HAP-1 (cell line): Measurements from ENCODE around the gene CENPU.
A peak's percentile ranks its signal among the peaks of the same experiment; 100 is the strongest.

ENCODE experiments used
- DNase-seq, 2 experiments: peaks; one replicate each; pipeline ENCODE4 v3.0.0-alpha.2; 2016 to 2020; ENCODE audit warnings: low spot score in 2 of 2
- H3K27me3 ChIP-seq: fragments of 250-450 bp; sonication (Bioruptor Pico); 2 replicates; pipeline ENCODE4 v1.5.1; 2020; ENCODE audit warnings: low read depth, mild to moderate bottlenecking, moderate library complexity
- H3K36me3 ChIP-seq: fragments of 250-450 bp; sonication (Bioruptor Pico); replicated peaks from 2 replicates; pipeline ENCODE4 v1.5.1; 2020; ENCODE audit warnings: mild to moderate bottlenecking
- H3K4me1 ChIP-seq: fragments of 250-450 bp; sonication (Bioruptor Pico); 2 replicates; pipeline ENCODE4 v1.5.1; 2020; ENCODE audit warnings: mild to moderate bottlenecking
- H3K4me3 ChIP-seq: fragments of 250-450 bp; sonication (Bioruptor Pico); 2 replicates; pipeline ENCODE4 v1.5.1; 2020; ENCODE audit warnings: mild to moderate bottlenecking, moderate library complexity
- H3K9me3 ChIP-seq: fragments of 250-450 bp; sonication (Bioruptor Pico); 2 replicates; pipeline ENCODE4 v1.5.1; 2020; ENCODE audit warnings: mild to moderate bottlenecking, moderate library complexity
- in situ Hi-C: fragments of 300-500 bp; cut with MboI; formaldehyde crosslinking; loops from 3 replicates; pipeline ENCODE4 v1.14.3; 2020; ENCODE audit warnings: low sequenced_read_pairs, inconsistent platforms, mixed read lengths

Gene CENPU

DNA sequence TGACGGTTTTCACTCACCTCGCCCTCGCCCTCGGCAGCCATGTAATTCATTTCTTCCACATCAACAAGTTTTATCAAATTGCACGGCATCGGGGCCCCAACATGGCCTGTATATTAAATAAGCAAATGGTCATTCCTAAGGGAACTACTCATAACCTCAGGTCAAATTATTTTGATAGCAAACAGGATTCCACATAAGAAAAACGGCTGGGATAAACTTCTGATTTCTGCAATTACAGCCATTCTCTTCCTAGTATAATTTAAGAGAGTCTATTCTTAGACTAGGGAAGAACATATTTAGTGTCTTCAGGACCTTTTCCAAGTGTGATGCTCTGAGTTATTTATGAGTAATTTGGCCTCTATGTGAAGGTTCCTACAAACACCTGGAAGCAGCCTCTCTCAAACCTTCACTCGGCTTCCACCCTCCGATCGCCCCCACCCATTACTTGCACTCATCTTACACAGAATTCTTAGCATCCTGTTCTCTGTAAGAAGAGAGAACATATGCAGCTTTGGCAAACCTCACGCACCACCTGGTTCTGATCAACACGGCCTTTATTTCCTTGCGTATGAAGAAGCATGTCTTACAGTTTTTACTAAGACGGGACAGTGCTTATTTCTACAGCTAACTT lies 29.4 kb upstream of the CENPU start:
- H3K27me3 ChIP-seq = no peaks in the 10 kb centered on the region
- H3K36me3 ChIP-seq = peaks cover 33% of the 10 kb centered on the region
- H3K9me3 ChIP-seq = no peaks in the 10 kb centered on the region
- in situ Hi-C loops = no loop called here
- no peak overlapping the region for H3K4me3 ChIP-seq
- DNase-seq = no peak
- H3K4me1 ChIP-seq = no peaks in the 10 kb centered on the region

- no peaks in the 10 kb centered on the region for H3K4me1 ChIP-seq
- no peak overlapping the region for H3K4me3 ChIP-seq
- peaks cover 23% of the 10 kb centered on the region for H3K36me3 ChIP-seq
- no peaks in the 10 kb centered on the region for H3K9me3 ChIP-seq
- in situ Hi-C loops = no loop called here
- H3K27me3 ChIP-seq = no peaks in the 10 kb centered on the region
- DNase-seq = no peak
These were observed 28.2 kb upstream of the CENPU start for GRCh38 chr4:184762100-184762499.

DNA sequence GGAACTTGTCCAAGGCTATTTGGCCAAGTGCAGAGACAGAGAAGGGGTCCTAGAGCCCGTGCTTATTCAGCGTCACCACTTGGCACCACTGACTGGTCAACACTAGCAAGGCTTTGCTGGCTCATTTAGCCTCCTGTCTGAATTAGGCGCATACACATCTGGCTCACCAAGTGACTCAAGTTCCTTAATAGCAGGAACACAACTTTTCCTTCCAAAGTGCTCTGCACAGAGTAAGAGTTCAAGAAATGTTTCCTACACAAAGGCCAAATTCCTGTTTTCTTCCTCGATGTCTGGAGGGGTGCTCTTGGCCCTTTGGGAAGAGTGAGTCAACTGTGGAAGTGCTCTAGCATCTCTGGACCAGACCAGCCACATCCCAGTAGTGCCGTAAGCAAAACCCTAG lies 26.8 kb upstream of the CENPU start:
- no peak for DNase-seq
- Histone ChIP-seq H3K27me3 (no peaks in the 10 kb centered on the region), H3K4me1 (no peaks in the 10 kb centered on the region), H3K4me3 (no peak overlapping the region), H3K36me3 (peaks cover 18% of the 10 kb centered on the region; the same call in 1 of the 2 replicates), H3K9me3 (no peaks in the 10 kb centered on the region)
- in situ Hi-C loops = no loop called here

DNA sequence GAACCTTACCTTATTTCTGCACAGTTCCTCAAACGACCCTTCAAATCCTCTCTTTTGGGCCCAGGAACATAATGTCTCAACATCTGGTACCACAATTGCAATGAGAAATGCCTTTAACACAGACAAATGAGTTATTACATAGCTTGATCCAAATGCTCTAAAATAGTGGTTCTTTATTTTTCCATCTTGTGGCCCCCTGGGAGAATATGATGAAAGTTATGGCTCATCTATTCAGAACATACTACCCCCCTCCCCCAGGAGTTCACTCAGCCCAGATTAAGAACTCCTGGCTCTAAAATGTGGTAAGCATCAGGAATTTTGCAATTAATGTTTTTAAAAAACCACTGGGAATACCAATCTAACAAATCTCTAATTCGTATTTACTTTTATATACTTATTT lies 23.9 kb upstream of the CENPU start:
- peaks cover 16% of the 10 kb centered on the region; the same call in 1 of the 2 replicates for H3K36me3 ChIP-seq
- H3K4me3 ChIP-seq = no peak overlapping the region
- no peaks in the 10 kb centered on the region for H3K9me3 ChIP-seq
- no peak for DNase-seq
- in situ Hi-C loops = no loop called here
- no peaks in the 10 kb centered on the region for H3K4me1 ChIP-seq
- no peaks in the 10 kb centered on the region for H3K27me3 ChIP-seq

GRCh38 chr4:184756399-184756798 lies 22.5 kb upstream of the CENPU start:
- no peak for DNase-seq
- H3K27me3 ChIP-seq = no peaks in the 10 kb centered on the region
- H3K4me1 ChIP-seq = no peaks in the 10 kb centered on the region
- no peak overlapping the region for H3K4me3 ChIP-seq
- no peaks in the 10 kb centered on the region for H3K9me3 ChIP-seq
- in situ Hi-C loops = no loop called here
- peaks cover 11% of the 10 kb centered on the region; the same call in 1 of the 2 replicates for H3K36me3 ChIP-seq

- in situ Hi-C loops = no loop called here
These were observed 21.4 kb upstream of the CENPU start for GRCh38 chr4:184755278-184755677.

DNA sequence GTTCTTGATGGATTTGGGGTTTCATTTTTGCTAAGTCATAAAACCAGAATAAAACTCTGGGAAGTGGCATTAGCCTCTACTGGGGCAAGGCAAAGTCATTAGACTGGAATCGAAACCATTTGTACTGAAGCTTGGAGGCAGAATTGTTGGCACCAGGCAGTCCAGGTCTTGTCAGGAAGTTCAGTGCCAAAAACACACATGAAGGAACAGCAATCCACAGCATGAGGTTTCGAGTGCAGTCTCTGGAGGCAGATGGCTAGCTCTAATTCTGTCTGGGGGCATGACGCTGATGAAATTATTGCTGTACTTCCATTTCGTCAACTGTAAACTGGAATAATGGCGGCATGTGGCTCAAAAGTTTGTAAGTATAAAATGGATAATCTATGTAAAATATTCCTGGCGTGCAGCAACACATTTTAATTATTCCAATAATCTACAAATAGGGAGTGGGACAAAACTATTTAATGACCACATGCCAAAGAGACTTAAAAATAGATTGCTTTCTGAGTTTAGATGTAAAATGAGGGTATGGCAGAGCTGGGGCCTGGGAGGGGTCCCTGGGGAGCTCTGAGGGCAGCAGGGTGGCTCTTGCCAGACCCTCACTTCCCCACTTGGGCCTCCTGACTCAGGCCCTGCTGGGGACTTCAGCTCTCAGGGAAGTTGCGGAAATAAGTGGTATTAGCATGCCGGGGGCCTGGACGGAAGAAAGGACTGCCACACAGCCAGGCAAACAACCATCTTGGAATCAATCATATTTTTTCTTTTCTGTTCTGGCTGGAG lies 18.8 kb upstream of the CENPU start:
- H3K4me1 ChIP-seq = no peaks in the 10 kb centered on the region
- in situ Hi-C loops = no loop called here
- H3K9me3 ChIP-seq = no peaks in the 10 kb centered on the region
- H3K27me3 ChIP-seq = no peaks in the 10 kb centered on the region
- no peak for DNase-seq
- peaks cover 6% of the 10 kb centered on the region; the same call in 1 of the 2 replicates for H3K36me3 ChIP-seq
- no peak overlapping the region for H3K4me3 ChIP-seq

More at GRCh38 chr4:184755278-184755677, 21.4 kb upstream of the CENPU start:
- Histone ChIP-seq H3K36me3 (peaks cover 11% of the 10 kb centered on the region; the same call in 1 of the 2 replicates), H3K4me3 (no peak overlapping the region), H3K27me3 (no peaks in the 10 kb centered on the region), H3K4me1 (no peaks in the 10 kb centered on the region), H3K9me3 (no peaks in the 10 kb centered on the region)
- DNase-seq = no peak

DNA sequence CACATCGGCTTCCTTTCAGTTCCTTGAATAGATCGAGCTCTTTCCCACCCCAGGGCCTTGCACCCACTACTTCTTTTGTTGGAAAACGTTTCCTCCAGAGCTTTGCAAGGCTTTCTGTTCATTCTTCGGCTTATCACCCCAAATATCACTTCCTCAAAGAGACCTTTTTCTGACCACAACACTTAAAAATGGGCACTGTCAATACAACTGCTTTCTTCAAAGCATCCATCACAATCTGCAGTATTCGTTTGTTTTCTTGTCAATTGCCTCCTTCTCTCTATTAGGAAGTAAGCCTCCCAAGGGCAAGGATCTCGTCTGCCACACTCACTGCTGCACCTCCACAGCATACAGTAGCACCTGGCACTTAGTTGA lies 17.7 kb upstream of the CENPU start:
- DNase-seq = no peak
- Histone ChIP-seq H3K36me3 (peaks cover 6% of the 10 kb centered on the region; the same call in 1 of the 2 replicates), H3K4me3 (no peak overlapping the region), H3K9me3 (no peaks in the 10 kb centered on the region), H3K27me3 (no peaks in the 10 kb centered on the region), H3K4me1 (no peaks in the 10 kb centered on the region)
- in situ Hi-C loops = no loop called here

DNA sequence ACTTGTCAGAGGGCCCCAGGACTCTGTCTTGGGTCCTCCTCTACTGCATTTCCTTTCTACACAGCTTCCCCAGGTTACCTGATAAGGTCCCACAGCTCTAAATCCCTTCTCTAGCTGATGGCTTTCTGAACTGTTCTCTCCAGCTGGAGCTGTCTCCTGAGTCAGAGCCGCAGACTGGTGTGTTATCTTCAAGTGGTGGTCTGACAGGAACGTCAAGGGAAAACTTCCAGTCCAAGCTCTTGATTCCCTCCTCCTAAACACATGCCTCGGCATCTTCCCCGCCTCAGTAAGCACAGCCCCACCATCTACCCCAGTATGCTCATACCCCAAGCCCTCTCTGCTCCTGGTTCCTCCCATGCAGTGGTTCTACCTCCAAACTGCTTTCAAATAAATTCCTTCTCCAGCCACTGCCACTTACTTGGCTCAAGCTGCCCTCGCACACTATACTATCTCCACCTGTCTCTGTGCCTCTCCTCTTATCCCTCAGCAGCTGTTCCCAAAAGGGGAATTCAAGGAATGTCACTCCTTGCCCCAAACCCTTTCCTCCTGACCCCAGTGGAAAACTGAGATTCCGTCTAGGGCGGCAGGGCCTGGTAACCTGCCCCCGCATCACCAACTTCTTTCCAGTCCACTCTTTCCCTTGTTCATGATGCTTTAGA lies 17.2 kb upstream of the CENPU start:
- no peaks in the 10 kb centered on the region for H3K27me3 ChIP-seq
- H3K4me1 ChIP-seq = no peaks in the 10 kb centered on the region
- DNase-seq = no peak
- H3K36me3 ChIP-seq = peaks cover 5% of the 10 kb centered on the region; the same call in 1 of the 2 replicates
- in situ Hi-C loops = no loop called here
- H3K4me3 ChIP-seq = no peak overlapping the region
- H3K9me3 ChIP-seq = no peaks in the 10 kb centered on the region

GRCh38 chr4:184748251-184748652 lies 14.4 kb upstream of the CENPU start:
- in situ Hi-C loops = loop anchor here (10.0 kb wide), 1 partner anchor 237 kb away; no protein-coding TSS in a partner anchor
- no peak for DNase-seq
- H3K4me3 ChIP-seq = no peak overlapping the region

DNA sequence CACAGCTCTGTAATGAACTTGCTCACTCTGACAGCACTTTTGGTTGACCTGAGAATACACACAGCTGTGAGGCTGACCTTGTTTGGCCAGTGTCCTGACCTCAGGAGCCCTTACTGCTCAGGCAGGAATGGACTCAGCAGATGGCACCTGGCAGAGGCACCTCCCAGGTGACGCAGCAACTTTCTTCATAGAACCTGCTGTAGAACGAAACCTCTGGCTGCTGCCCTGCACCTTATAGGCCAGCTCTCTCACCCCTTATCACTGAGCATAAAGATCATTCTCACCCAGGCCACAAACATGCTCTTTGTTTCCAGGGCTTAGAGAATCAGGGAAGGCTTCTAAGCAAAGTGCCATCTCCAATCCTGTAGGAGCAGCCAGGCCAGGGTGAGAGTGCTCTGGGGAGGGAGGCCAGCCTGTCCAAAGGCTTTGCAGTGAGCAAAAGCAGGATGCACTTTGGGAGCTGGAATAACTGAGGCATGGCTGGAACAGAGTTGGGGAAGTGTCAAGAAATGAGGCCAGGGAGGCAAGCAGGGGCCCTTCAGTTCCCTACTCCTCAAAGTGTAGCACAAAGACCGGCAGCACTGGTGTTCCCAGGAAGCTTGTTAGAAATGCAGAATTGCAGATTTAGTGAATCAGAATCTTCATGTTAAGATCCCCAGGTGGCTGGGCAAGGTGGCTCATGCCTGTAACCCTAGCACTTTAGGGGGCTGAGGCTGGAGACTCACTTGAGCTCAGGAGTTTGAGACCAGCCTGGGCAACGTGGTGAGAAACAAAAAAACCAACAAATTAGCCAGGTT lies 13.3 kb upstream of the CENPU start:
- H3K4me1 ChIP-seq = no peaks in the 10 kb centered on the region
- DNase-seq = no peak
- H3K9me3 ChIP-seq = no peaks in the 10 kb centered on the region
- no peaks in the 10 kb centered on the region for H3K36me3 ChIP-seq
- H3K27me3 ChIP-seq = no peaks in the 10 kb centered on the region
- no peak overlapping the region for H3K4me3 ChIP-seq
- in situ Hi-C loops = loop anchor here (10.0 kb wide), 1 partner anchor 238 kb away; no protein-coding TSS in a partner anchor

More at GRCh38 chr4:184748251-184748652, 14.4 kb upstream of the CENPU start:
- Histone ChIP-seq H3K9me3 (no peaks in the 10 kb centered on the region), H3K36me3 (no peaks in the 10 kb centered on the region), H3K27me3 (no peaks in the 10 kb centered on the region), H3K4me1 (no peaks in the 10 kb centered on the region)

- no peaks in the 10 kb centered on the region for H3K9me3 ChIP-seq
- no peak overlapping the region for H3K4me3 ChIP-seq
- DNase-seq = peak; percentile 58 to 79
- no peaks in the 10 kb centered on the region for H3K4me1 ChIP-seq
- in situ Hi-C loops = loop anchor here (10.0 kb wide), 1 partner anchor 239 kb away; no protein-coding TSS in a partner anchor
- H3K27me3 ChIP-seq = no peaks in the 10 kb centered on the region
- H3K36me3 ChIP-seq = no peaks in the 10 kb centered on the region
These were observed 12.2 kb upstream of the CENPU start for GRCh38 chr4:184745831-184746795.
